HCT116 (cell line): ENCODE measurements around the gene DNM3. TPM values are rescaled to one million over a fixed set of nuclear protein-coding genes. Genes with fewer than 3 reads are reported as not detected.
A peak's percentile ranks its signal among the peaks of the same experiment; 100 is the strongest.

ENCODE experiments used
- ATAC-seq: fragments of 200-7000 bp; cut with Tn5 transposase; 2 replicates; pipeline ENCODE4 v1.9.1; 2020; ENCODE audit warnings: mild to moderate bottlenecking, moderate library complexity
- BruUV-seq: library from RNA; stranded (reverse); fragments of 400-500 nt; replicated peaks from 2 replicates; lab custom pipeline; 2021; lab: Mats Ljungman, UMichigan
- CTCF ChIA-PET: fragments of 300-600 bp; sonication (Branson Sonifier 250); formaldehyde crosslinking; loops from one replicate; lab custom pipeline; 2021; ENCODE audit warnings: antibody characterized with exemption; lab: Charles Lee
- POLR2A ChIA-PET: fragments of 300-600, 350-600 bp; sonication (Branson Sonifier 250); formaldehyde crosslinking; loops from one replicate; lab custom pipeline; 2021; ENCODE audit warnings: antibody characterized with exemption; lab: Charles Lee
- RAD21 ChIA-PET, 2 experiments: fragments of 300-600 bp; sonication (Branson Sonifier 250); formaldehyde crosslinking; loops; one replicate each; lab custom pipeline; 2023; ENCODE audit warnings: low total read pairs in 2 of 2; ENCODE audit not compliant: uncharacterized antibody in 2 of 2, unreplicated experiment in 2 of 2, low non-redundant PET in 1 of 2; lab: Charles Lee
- DNase-seq: peaks from one replicate; pipeline ENCODE4 v3.0.0-alpha.2; 2010; ENCODE audit warnings: low read depth, low spot score
- H2AFZ ChIP-seq: fragments of 200-600 bp; shearing (Covaris generic), sonication (generic); 2 replicates; pipeline ENCODE4 v1.6.1; 2017; ENCODE audit warnings: low read depth, mixed run types, mixed read lengths, antibody characterized with exemption, low read length; ENCODE audit not compliant: poor library complexity, severe bottlenecking
- H3K27ac ChIP-seq: 2 replicates; pipeline ENCODE4 v1.5.1; 2012; ENCODE audit warnings: low read depth, low read length
- H3K27me3 ChIP-seq: fragments of 200-600 bp; sonication (generic); 2 replicates; pipeline ENCODE4 v1.6.1; 2016; ENCODE audit warnings: mixed run types, low read length, mixed read lengths; ENCODE audit not compliant: insufficient read depth
- H3K36me3 ChIP-seq, 2 experiments: fragments of 200-500 bp in 1 of 2; fragments of 200-600 bp in 1 of 2; sonication (Bioruptor generic) in 1 of 2; sonication (generic) in 1 of 2; 2 replicates each; pipeline versions ENCODE4 v1.5.1 to v1.6.1; 2014 to 2016; ENCODE audit warnings: low read length in 2 of 2, inconsistent platforms in 1 of 2, mixed read lengths in 1 of 2, mixed run types in 1 of 2; ENCODE audit not compliant: insufficient read depth in 2 of 2, control insufficient read depth in 1 of 2
- H3K4me1 ChIP-seq, 2 experiments: fragments of 200-600 bp in 1 of 2; sonication (generic) in 1 of 2; 2 replicates each; pipeline versions ENCODE4 v1.5.1 to v1.6.1; 2012 to 2017; ENCODE audit warnings: low read length in 2 of 2, inconsistent platforms in 1 of 2, mild to moderate bottlenecking in 1 of 2, mixed read lengths in 1 of 2, mixed run types in 1 of 2, moderate library complexity in 1 of 2; ENCODE audit not compliant: insufficient read depth in 2 of 2, control insufficient read depth in 1 of 2
- H3K4me2 ChIP-seq: fragments of 200-600 bp; sonication (generic); 2 replicates; pipeline ENCODE4 v1.6.1; 2017; ENCODE audit warnings: mixed run types, low read length, mixed read lengths
- H3K4me3 ChIP-seq, 2 experiments: fragments of 200-600 bp in 1 of 2; sonication (generic) in 1 of 2; replicated peaks in 1 of 2; 2 replicates each; pipeline ENCODE4 v1.5.1; 2011 to 2016; ENCODE audit warnings: low read length in 2 of 2, control low read depth in 1 of 2, low read depth in 1 of 2, mild to moderate bottlenecking in 1 of 2, mixed read lengths in 1 of 2, mixed run types in 1 of 2
- H3K79me2 ChIP-seq: fragments of 200-600 bp; sonication (generic); 2 replicates; pipeline ENCODE4 v1.6.1; 2017; ENCODE audit warnings: mild to moderate bottlenecking, mixed run types, low read length, moderate library complexity, mixed read lengths; ENCODE audit not compliant: insufficient read depth
- H3K9ac ChIP-seq: fragments of 200-600 bp; sonication (generic); 2 replicates; pipeline ENCODE4 v1.6.1; 2016; ENCODE audit warnings: low read length, mixed read lengths
- H3K9me2 ChIP-seq: fragments of 200-600 bp; sonication (generic), shearing (Covaris generic); 2 replicates; pipeline ENCODE4 v1.6.1; 2017; ENCODE audit warnings: mixed run types, mild to moderate bottlenecking, moderate library complexity; ENCODE audit not compliant: insufficient read depth
- H3K9me3 ChIP-seq, 2 experiments: fragments of 200-500 bp in 1 of 2; fragments of 200-600 bp in 1 of 2; sonication (Bioruptor generic) in 1 of 2; sonication (generic) in 1 of 2; 2 replicates each; pipeline ENCODE4 v1.6.1; 2014 to 2017; ENCODE audit warnings: low read length in 2 of 2, mixed read lengths in 2 of 2, inconsistent platforms in 1 of 2, low read depth in 1 of 2, mild to moderate bottlenecking in 1 of 2, mixed run types in 1 of 2, moderate library complexity in 1 of 2; ENCODE audit not compliant: control insufficient read depth in 1 of 2, insufficient read depth in 1 of 2
- H4K20me1 ChIP-seq: fragments of 200-600 bp; sonication (generic), shearing (Covaris generic); 2 replicates; pipeline ENCODE4 v1.6.1; 2017; ENCODE audit warnings: mixed run types, mild to moderate bottlenecking, moderate library complexity; ENCODE audit not compliant: insufficient read depth
- CEBPB ChIP-seq: IDR thresholded peaks from 2 replicates; pipeline ENCODE4 v1.6.1; 2012; ENCODE audit warnings: low read depth
- FOSL1 ChIP-seq: IDR thresholded peaks from 2 replicates; pipeline ENCODE4 v1.6.1; 2012; ENCODE audit warnings: low read depth
- JUND ChIP-seq: IDR thresholded peaks from 2 replicates; pipeline ENCODE4 v1.6.1; 2012
- RAD21 ChIP-seq: IDR thresholded peaks from 2 replicates; pipeline ENCODE4 v1.6.1; 2012; ENCODE audit warnings: low read depth, mild to moderate bottlenecking
- SIN3A ChIP-seq: IDR thresholded peaks from 2 replicates; pipeline ENCODE4 v1.6.1; 2012; ENCODE audit warnings: low read depth
- YY1 ChIP-seq: IDR thresholded peaks from 2 replicates; pipeline ENCODE4 v1.6.1; 2011; ENCODE audit warnings: low read length, low read depth, moderate library complexity, mild to moderate bottlenecking; ENCODE audit not compliant: insufficient replicate concordance; ENCODE audit errors: extremely low read depth
- intact Hi-C: fragments of 100-400 bp; cut with micrococcal nuclease; formaldehyde crosslinking; loops from 2 replicates; pipeline ENCODE4 v1.10.0; 2022
- total RNA-seq: library from RNA; stranded (reverse); gene quantifications from one replicate; pipeline ENCODE4 v1.2.1, GENCODE V29; 2021; ENCODE audit not compliant: unreplicated experiment
- TF ChIP-seq, protein P1 (sequence below): IDR thresholded peaks from 2 replicates; pipeline ENCODE4 v1.6.1; 2012
- TF ChIP-seq, protein P2 (sequence below): IDR thresholded peaks from 2 replicates; pipeline ENCODE4 v1.6.1; 2012
- TF ChIP-seq, protein P3 (sequence below), 3 experiments: fragments of 200-600 bp in 1 of 3; sonication (generic) in 1 of 3; IDR thresholded peaks in 2 of 3; conservative IDR thresholded peaks in 1 of 3; 2 replicates each; pipeline ENCODE4 v1.5.1; 2012 to 2017; ENCODE audit warnings: low read depth in 2 of 3, low read length in 2 of 3, antibody characterized with exemption in 1 of 3, borderline replicate concordance in 1 of 3, control low read depth in 1 of 3, mild to moderate bottlenecking in 1 of 3, mixed read lengths in 1 of 3, mixed run types in 1 of 3, moderate library complexity in 1 of 3; ENCODE audit not compliant: insufficient read depth in 1 of 3

The DNM3 gene
- total RNA-seq, 1 experiment from 2014 or later, result 3.1 TPM

DNA sequence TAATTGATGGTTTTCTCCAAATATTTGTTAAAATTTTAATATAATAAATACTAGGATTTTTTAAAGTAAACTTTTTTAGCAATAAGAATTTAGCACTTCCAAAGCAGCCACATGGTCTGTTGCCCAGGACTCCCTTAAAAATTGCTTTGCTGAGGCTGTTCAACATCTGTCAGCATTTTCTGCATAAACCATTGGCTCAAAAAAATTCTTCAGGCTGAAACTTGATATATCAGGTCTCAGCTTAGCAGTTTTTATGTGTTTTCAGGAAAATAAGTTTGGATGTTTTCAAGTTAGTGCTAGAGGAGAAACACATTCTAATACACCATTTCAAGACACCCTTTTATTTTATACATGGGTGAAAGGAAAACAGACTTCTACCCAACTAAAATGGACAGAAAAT lies 510.0 kb downstream of the DNM3 start:
- intact Hi-C loops, result no loop called here
- POLR2A ChIA-PET, result no interaction called here
- no TSS peak for BruUV-seq
- Histone ChIP-seq H2AFZ (peak overlapping the region; percentile 6), H3K9me3 (no peaks in the 10 kb centered on the region), H3K36me3 (no peaks in the 10 kb centered on the region), H4K20me1 (no peaks in the 10 kb centered on the region), H3K4me3 (peak overlapping the region in 1 of 2 experiments; percentile 37; a peak in 2 of 4 replicates), H3K79me2 (no peaks in the 10 kb centered on the region), H3K9ac (no peak overlapping the region)
- DNase-seq, result no peak
- CTCF ChIA-PET, result interaction anchor here (1.0 kb wide), 1 partner anchor 48 kb away, joined by 3 read pairs; no protein-coding TSS in a partner anchor
- TF ChIP-seq, protein P1, sequence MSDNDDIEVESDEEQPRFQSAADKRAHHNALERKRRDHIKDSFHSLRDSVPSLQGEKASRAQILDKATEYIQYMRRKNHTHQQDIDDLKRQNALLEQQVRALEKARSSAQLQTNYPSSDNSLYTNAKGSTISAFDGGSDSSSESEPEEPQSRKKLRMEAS, result no peak
- TF ChIP-seq, protein P2, sequence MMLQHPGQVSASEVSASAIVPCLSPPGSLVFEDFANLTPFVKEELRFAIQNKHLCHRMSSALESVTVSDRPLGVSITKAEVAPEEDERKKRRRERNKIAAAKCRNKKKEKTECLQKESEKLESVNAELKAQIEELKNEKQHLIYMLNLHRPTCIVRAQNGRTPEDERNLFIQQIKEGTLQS, result no peak
- no peak for TF ChIP-seq RAD21
- TF ChIP-seq FOSL1, result no peak
- TF ChIP-seq YY1, result no peak
- TF ChIP-seq, all 23 proteins: peak for 0
- H3K27me3 ChIP-seq, result no peaks in the 10 kb centered on the region; the same call in 1 of the 2 replicates
- H3K4me2 ChIP-seq, result peak overlapping the region; percentile 73
- no peaks in the 10 kb centered on the region for H3K9me2 ChIP-seq
- H3K4me1 ChIP-seq, result peaks cover 31 to 33% of the 10 kb centered on the region in 2 experiments
- RAD21 ChIA-PET, result no interaction called here
- H3K27ac ChIP-seq, result peak overlapping the region; percentile 37; the same call in 1 of the 2 replicates
- no peak for ATAC-seq

DNA sequence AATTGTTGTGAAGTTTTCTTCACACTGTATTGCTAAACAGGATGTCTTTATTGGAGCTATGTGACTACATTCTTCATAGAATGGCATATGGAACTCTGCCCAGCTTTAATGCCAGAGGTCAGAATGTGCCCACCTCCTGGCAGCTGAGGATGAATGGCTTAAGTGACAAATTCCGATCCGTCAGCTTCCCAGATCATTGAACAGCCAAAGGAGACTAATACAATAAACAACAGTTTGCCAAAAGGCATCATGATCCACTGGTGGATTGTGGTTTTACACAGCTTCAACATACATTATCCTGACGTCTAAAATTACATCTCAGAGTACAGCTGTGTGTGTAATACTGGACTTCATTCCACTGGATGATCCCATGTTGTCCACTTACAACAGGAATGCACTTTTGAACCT lies 510.5 kb downstream of the DNM3 start:
- Histone ChIP-seq H3K4me1 (peaks cover 34 to 37% of the 10 kb centered on the region in 2 experiments), H3K4me2 (peak overlapping the region; percentile 73), H3K4me3 (peak overlapping the region in 1 of 2 experiments; percentile 37; a peak in 2 of 4 replicates), H3K79me2 (no peaks in the 10 kb centered on the region), H3K9me2 (no peaks in the 10 kb centered on the region), H3K9ac (no peak overlapping the region), H4K20me1 (no peaks in the 10 kb centered on the region), H2AFZ (peak overlapping the region; percentile 6), H3K27me3 (no peaks in the 10 kb centered on the region; the same call in 1 of the 2 replicates), H3K36me3 (no peaks in the 10 kb centered on the region), H3K27ac (peak overlapping the region; percentile 37; the same call in 1 of the 2 replicates), H3K9me3 (no peaks in the 10 kb centered on the region)
- intact Hi-C loops, result no loop called here
- no peak for DNase-seq
- POLR2A ChIA-PET, result no interaction called here
- BruUV-seq, result no TSS peak
- RAD21 ChIA-PET, result no interaction called here
- TF ChIP-seq SIN3A (peak; percentile 21; the same call in 1 of the 2 replicates), CEBPB (peak; percentile 43), JUND (peak; percentile 48), FOSL1 (peak; percentile 28; the same call in 1 of the 2 replicates)
- TF ChIP-seq, protein P3, sequence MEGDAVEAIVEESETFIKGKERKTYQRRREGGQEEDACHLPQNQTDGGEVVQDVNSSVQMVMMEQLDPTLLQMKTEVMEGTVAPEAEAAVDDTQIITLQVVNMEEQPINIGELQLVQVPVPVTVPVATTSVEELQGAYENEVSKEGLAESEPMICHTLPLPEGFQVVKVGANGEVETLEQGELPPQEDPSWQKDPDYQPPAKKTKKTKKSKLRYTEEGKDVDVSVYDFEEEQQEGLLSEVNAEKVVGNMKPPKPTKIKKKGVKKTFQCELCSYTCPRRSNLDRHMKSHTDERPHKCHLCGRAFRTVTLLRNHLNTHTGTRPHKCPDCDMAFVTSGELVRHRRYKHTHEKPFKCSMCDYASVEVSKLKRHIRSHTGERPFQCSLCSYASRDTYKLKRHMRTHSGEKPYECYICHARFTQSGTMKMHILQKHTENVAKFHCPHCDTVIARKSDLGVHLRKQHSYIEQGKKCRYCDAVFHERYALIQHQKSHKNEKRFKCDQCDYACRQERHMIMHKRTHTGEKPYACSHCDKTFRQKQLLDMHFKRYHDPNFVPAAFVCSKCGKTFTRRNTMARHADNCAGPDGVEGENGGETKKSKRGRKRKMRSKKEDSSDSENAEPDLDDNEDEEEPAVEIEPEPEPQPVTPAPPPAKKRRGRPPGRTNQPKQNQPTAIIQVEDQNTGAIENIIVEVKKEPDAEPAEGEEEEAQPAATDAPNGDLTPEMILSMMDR (IDR thresholded peaks at IDR 0.05 in 2 of 3, conservative IDR thresholded peaks at IDR 0.05 in 1 of 3; ENCODE audit: borderline replicate concordance in 1 of 3, insufficient read depth in 1 of 3, low read depth in 2 of 3, low read length in 2 of 3), result no peak
- ATAC-seq, result peak; percentile 51
- CTCF ChIA-PET, result interaction anchor here (1.0 kb wide), 1 partner anchor 48 kb away, joined by 3 read pairs; no protein-coding TSS in a partner anchor
